NCI-H2196 treated with DMSO at 0.1 percent for 48 hours (cell line): Measurements from ENCODE around the gene MTIF3.
"Not testable (repeated sequence)": the region's sequence is repeated elsewhere in the genome, so short reads cannot be mapped to it uniquely, and the experiment has no call there.

ENCODE experiments used
- DNase-seq: peaks from one replicate; lab custom pipeline; 2025; ENCODE audit not compliant: unreplicated experiment; lab: John Stamatoyannopoulos, UW

Gene MTIF3

GRCh38 chr13:27421101-27421871 is 29.1 kb downstream of the MTIF3 start:
- DNase-seq = no peak

- no peak for DNase-seq
Measured at GRCh38 chr13:27419328-27419727, 31.0 kb downstream of the MTIF3 start.

- DNase-seq = no peak
Measured at GRCh38 chr13:27415116-27415515, 35.2 kb downstream of the MTIF3 start.

GRCh38 chr13:27411341-27411740 is 39.0 kb downstream of the MTIF3 start:
- DNase-seq = no peak

DNA sequence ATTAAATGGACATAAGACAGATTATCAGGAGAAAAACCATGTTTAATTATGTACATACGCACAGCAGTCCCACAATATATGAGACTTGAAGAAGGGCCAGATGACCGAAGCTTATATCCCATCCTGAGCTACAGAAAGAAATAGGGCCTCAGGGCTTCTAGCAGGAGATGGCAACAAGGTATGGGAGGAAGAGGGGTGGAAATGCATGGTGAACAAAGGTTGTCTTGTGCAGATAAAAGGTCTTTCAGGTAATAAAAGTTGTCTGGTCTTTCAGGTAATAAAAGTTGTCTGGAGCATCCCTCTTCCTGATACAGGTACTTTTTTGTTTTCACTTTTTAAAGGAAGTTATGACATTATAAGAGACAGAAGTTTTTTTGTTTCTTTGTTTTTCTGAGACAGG is 41.4 kb downstream of the MTIF3 start:
- DNase-seq = no peak

DNA sequence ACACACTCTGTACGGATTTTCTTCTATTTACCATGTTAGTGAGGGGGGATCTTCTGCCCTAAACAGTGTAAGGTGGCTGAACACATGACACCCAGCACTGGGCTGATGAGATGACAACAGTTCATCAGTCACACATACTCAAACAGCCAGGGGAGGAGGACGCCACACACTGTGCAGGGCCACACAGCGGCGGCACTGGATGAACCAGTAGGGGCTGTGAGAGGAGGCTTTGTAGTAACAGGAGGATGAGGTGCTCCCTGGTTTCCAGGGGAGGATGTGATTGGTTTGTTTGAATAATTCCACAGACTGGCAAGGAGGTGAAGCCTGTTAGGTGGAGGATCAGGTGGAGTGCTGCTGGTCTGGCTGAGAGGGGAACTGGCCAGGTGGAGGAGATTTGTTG is 42.3 kb downstream of the MTIF3 start:
- DNase-seq = no peak

DNA sequence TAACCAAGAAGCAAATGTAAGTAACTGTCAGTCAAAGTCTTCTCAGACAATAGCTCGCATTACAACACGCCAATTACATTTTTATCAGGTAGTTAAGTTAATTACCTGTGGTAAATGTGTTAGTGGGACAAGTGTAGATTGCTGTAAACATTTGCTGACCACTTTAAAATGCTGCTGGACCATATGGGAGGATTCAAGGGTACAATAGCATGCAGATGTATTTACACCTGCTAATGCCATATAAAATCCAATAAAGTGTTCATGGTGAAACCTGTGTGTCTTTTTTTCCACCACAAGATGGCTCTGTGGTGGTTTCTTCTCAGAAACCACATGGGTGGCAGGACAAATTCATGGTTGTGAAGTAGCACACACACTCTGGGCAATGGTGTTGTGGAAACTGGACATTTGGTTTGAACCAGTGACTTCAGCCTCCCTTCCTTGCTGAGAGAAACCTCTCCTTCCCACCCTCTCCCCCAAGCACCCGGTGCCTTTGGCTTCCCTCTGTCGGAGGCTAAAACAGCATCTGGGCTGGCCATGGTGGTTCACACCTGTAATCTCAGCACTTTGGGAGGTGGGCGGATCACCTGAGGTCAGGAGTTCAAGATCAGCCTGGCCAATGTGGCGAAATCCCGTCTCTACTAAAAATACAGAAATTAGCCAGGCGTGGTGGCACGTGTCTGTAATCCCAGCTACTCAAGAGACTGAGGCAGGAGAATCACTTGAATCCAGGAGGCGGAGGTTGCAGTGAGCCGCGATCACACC is 44.0 kb downstream of the MTIF3 start:
- no peak for DNase-seq

DNA sequence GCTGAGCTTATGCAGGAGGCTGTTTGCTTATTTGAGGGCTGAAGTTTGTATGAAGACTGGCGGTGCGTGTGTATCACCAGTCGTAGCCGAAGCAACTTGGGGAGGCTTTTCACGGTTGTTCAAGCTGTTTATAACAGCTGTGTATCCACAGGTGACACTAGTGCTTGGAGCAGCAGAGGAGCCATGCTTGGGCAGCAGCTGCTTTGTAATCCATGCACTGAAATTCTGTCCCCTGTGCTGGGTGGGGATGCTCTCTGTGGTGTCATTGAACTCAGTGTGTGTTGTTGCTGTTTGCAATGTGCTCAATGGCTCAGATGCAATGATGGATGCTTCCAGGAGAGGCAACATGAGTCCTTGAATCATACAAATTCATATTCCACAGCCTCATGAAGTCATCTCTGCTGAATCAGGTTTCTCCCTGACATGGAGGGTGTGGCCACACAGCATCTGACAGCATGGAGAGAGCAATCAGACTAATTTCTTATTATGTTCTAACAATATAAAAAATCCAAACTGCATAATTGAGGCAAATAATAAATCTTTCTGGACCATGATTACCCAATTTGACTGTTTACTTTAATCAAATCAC is 44.7 kb downstream of the MTIF3 start:
- no peak for DNase-seq

DNA sequence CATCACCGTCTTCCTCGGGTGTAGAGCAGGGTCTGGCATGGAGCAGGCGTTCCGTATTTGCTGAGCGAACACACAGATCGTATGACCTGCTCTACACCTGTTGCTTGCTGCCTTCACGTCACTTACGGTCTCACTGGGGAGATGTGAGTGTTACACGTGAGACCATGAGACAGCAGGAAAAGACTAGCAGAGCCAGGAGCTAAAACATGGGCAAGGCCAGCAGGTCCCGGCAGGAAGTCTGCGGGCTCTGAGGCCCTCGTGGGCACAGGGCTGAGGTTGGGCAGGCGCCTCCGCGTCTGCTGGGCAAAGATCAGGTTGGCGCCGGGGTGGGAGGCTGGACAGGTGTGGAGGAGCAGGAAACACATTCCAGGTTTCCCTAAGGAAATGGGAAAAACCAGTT is 45.7 kb downstream of the MTIF3 start:
- no peak for DNase-seq

- no peak for DNase-seq
Measured at GRCh38 chr13:27403727-27404385, 46.5 kb downstream of the MTIF3 start.

- no peak for DNase-seq
Measured at GRCh38 chr13:27403203-27403678, 47.1 kb downstream of the MTIF3 start.

DNA sequence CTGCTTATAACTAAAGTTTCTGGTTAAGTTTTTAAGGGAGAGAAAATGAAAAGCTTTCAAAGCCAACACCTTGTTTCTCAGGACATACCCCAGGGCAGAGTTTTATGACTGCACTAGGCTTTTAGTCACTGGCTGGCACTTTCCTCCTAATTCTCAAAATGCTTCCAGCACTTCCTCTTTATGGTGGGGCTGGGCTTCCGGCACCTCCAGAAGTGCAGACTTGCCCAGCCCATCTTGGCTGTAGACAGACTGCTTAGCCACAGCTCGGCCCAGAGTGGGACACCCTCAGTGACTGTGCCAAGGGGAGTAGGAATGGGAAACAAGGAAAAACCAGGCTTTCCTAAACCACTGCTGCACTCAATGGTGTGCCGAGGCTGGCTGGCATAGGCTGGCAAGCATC is 49.2 kb downstream of the MTIF3 start:
- DNase-seq = no peak

GRCh38 chr13:27400405-27400804 is 50.0 kb downstream of the MTIF3 start:
- not testable (repeated sequence) for DNase-seq

DNA sequence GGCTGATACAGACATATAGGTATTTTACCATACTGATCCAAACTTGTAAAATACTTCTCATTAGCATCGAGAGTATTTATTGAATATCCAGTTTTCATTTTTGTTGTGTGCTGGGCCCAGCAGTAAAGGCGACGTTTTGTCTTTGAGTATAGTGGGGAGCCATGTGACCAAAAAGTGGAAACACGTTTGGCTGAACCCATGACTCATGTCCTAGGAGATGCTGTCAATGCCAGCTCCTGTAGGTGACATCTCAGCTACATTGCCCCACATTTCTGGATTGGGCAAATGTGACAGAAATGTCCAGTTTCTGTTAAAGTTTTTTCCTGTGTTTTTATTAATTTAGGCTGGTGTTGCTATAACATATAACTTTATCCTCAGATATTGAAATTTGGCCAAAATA is 52.0 kb downstream of the MTIF3 start:
- no peak for DNase-seq

- no peak for DNase-seq
Measured at GRCh38 chr13:27396252-27396846, 54.0 kb downstream of the MTIF3 start.

DNA sequence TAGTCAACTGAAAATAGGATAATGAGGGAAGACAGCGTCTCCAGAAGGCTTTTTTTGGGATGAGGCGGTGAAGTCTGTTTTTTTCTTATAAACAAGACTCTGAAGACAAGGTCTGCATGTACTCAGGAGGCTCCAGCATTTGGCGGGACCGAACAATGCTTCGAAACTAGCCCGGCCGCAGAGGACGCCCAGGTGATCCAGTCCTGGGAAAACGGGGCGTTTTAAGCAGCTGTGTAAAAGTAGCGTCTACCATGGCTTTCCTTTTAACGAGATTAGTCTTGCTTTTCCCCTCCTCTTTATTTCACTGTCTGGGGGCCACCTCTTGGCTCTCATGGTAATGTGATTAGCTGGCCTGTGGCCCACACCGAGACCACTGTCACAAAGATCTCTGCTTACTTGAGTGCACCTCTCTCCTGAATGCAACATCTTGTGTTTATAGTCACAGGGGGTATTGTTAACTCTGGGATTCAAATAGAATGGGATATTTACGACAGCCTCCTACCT is 55.3 kb downstream of the MTIF3 start:
- no peak for DNase-seq

DNA sequence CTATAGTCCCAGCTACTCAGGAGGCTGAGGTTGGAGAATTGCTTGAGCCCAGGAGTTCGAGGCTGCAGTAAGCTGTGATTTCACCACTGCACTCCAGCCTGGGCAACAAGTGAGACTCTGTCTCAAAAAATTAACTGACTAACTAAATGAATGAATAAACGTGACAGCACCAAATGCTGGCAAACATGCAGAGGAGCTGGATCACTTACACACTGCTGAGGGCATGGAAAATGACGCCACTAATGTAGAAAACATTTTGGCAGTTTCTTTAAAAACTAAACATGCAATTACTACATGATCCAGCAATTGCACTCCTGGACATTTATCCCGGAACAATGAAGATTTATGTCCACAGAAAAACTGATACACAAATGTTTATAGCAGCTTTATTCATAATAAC is 57.3 kb downstream of the MTIF3 start:
- DNase-seq = no peak

DNA sequence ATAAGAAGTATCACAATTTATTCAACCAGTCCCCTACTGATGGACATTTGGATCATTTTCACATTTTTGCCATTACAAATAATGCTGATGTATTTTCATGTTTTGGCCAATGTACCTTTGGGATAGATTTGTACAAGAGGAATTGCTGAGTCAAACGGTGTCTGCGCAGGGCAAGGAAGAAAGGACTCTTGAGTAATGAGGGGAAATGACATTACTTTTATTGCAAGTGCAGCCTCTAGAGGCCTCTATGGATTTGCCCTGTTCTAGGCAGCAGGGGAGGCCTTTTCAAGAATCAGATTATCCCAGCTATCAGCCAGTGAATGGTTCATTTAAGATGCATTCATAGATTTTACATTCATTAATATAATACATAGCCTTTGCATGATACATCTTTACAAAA is 58.9 kb downstream of the MTIF3 start:
- DNase-seq = no peak

GRCh38 chr13:27389891-27390290 is 60.5 kb downstream of the MTIF3 start:
- DNase-seq = no peak

- DNase-seq = no peak
Measured at GRCh38 chr13:27388241-27388640, 62.1 kb downstream of the MTIF3 start.
